HL-60 (cell line): Measurements from ENCODE around the gene AFF3.

Source experiments
- CTCF ChIP-seq: IDR thresholded peaks from one replicate; pipeline ENCODE4 v1.5.1; 2011; ENCODE audit warnings: low read length, control low read depth, inconsistent platforms; ENCODE audit not compliant: insufficient read depth
- POLR2AphosphoS5 ChIP-seq: IDR thresholded peaks from 2 replicates; pipeline ENCODE4 v1.6.1; 2012; ENCODE audit warnings: low read depth

DNA sequence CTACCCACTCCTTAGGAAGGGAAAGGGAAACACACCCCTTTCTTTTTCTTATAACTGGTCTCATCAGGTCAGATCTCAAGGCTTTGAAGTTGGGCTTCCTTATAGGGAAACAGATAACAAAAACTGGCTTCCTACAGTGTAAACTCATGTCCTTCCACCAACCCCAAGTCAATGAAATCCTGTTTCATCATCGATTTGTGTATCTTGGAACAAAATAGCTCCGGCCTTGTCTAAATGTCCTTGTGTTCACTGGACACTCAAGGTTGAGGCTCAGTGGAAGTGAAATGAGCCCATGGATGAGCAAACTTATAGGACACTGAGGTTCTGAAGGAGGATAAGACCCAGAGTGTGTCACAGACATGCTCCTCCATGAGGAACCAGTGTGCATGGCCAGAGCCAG is 496.4 kb downstream of the AFF3 start:
- TF ChIP-seq CTCF (no peak), POLR2AphosphoS5 (no peak)
